Esophagus (tissue), 2 donors: ENCODE data around the gene IPO13. TPM values are rescaled to one million over a fixed set of nuclear protein-coding genes. Genes with fewer than 3 reads are reported as not detected.

ENCODE experiments used
- H3K27ac ChIP-seq, 2 donors: one replicate each; pipeline ENCODE4 v1.5.1; 2013; ENCODE audit warnings: low read depth in 2 of 2, mild to moderate bottlenecking in 2 of 2, inconsistent platforms in 1 of 2, low read length in 1 of 2, moderate library complexity in 1 of 2
- H3K27me3 ChIP-seq, 2 donors: one replicate each; pipeline ENCODE4 v1.6.1; 2013; ENCODE audit warnings: low read length in 2 of 2, control low read depth in 1 of 2, mild to moderate bottlenecking in 1 of 2; ENCODE audit not compliant: insufficient read depth in 2 of 2, control insufficient read depth in 1 of 2
- H3K36me3 ChIP-seq, 2 donors: one replicate each; pipeline ENCODE4 v1.6.1; 2013; ENCODE audit warnings: low read length in 1 of 2; ENCODE audit not compliant: control insufficient read depth in 2 of 2, insufficient read depth in 2 of 2
- H3K4me1 ChIP-seq, 2 donors: one replicate each; pipeline ENCODE4 v1.6.1; 2013; ENCODE audit warnings: low read length in 1 of 2; ENCODE audit not compliant: control insufficient read depth in 2 of 2, insufficient read depth in 2 of 2
- H3K4me3 ChIP-seq, 2 donors: one replicate each; pipeline ENCODE4 v1.5.1; 2013; ENCODE audit warnings: low read length in 2 of 2, mild to moderate bottlenecking in 2 of 2, low read depth in 1 of 2, moderate library complexity in 1 of 2
- H3K9me3 ChIP-seq, 2 donors: one replicate each; pipeline ENCODE4 v1.6.1; 2013; ENCODE audit warnings: mild to moderate bottlenecking in 2 of 2, low read depth in 1 of 2, low read length in 1 of 2, moderate library complexity in 1 of 2; ENCODE audit not compliant: control insufficient read depth in 2 of 2, insufficient read depth in 1 of 2
- WGBS, 2 donors: extraction: QIAGEN DNeasy Blood & Tissue Kit; methylation state at CpG; one replicate each; pipeline ENCODE4 v1.1.7; 2013; 5-methylcytosine and 5-hydroxymethylcytosine counted together
- polyA plus RNA-seq, 2 donors: library from polyadenylated mRNA; stranded (reverse); fragments of 200-250 nt; gene quantifications; one replicate each; pipeline ENCODE4 v1.2.3, GENCODE V29; 2013
- donor health status: healthy with polysubstance abuse.
- donor health status: Bipolar disorder and iron deficiency.

Gene IPO13
- polyA plus RNA-seq, 2 donors, result 18.1 to 22.1 TPM

- H3K9me3 ChIP-seq, result no peaks in the 10 kb centered on the region
- no peaks in the 10 kb centered on the region for H3K27me3 ChIP-seq
- H3K36me3 ChIP-seq, result peaks cover 4 to 32% of the 10 kb centered on the region in 2 donors
- H3K4me1 ChIP-seq, result peaks cover 3 to 6% of the 10 kb centered on the region in 2 donors
- no peak overlapping the region for H3K4me3 ChIP-seq
- 73 to 78% methylated on average over 6 of the region's 6 CpGs for WGBS, 2 donors
- no peak overlapping the region for H3K27ac ChIP-seq
Measured at GRCh38 chr1:43996733-43997115, 50.0 kb downstream of the IPO13 start.

- Histone ChIP-seq H3K9me3 (no peaks in the 10 kb centered on the region), H3K4me1 (peaks cover 3 to 6% of the 10 kb centered on the region in 2 donors), H3K4me3 (no peak overlapping the region), H3K36me3 (peaks cover 4 to 35% of the 10 kb centered on the region in 2 donors), H3K27me3 (no peaks in the 10 kb centered on the region), H3K27ac (no peak overlapping the region)
- WGBS, 2 donors, result 73 to 80% methylated on average over 22 of the region's 22 CpGs
Measured at GRCh38 chr1:43997295-43997999, 50.7 kb downstream of the IPO13 start.

- Histone ChIP-seq H3K9me3 (no peaks in the 10 kb centered on the region), H3K36me3 (peaks cover 4 to 35% of the 10 kb centered on the region in 2 donors), H3K4me3 (no peak overlapping the region), H3K27ac (no peak overlapping the region), H3K4me1 (peaks cover 3 to 4% of the 10 kb centered on the region in 2 donors), H3K27me3 (no peaks in the 10 kb centered on the region)
- WGBS, 2 donors, result 85 to 86% methylated on average over 11 of the region's 11 CpGs
Measured at GRCh38 chr1:43998000-43998378, 51.2 kb downstream of the IPO13 start.

- Histone ChIP-seq H3K4me1 (peaks cover 3 to 4% of the 10 kb centered on the region in 2 donors), H3K4me3 (no peak overlapping the region), H3K36me3 (peaks cover 4 to 35% of the 10 kb centered on the region in 2 donors), H3K27me3 (no peaks in the 10 kb centered on the region), H3K9me3 (no peaks in the 10 kb centered on the region), H3K27ac (no peak overlapping the region)
- WGBS, 2 donors, result 68 to 82% methylated on average over 8 of the region's 8 CpGs
Measured at GRCh38 chr1:43999455-43999854, 52.7 kb downstream of the IPO13 start.

- Histone ChIP-seq H3K4me3 (no peak overlapping the region), H3K27ac (no peak overlapping the region), H3K4me1 (peaks cover 0 to 3% of the 10 kb centered on the region in 2 donors), H3K9me3 (no peaks in the 10 kb centered on the region), H3K36me3 (peaks cover 4 to 39% of the 10 kb centered on the region in 2 donors), H3K27me3 (no peaks in the 10 kb centered on the region)
- WGBS, 2 donors, result 82 to 83% methylated on average over 8 of the region's 8 CpGs
Measured at GRCh38 chr1:44000122-44000665, 53.4 kb downstream of the IPO13 start.

- H3K27ac ChIP-seq, result no peak overlapping the region
- peaks cover 9 to 33% of the 10 kb centered on the region in 2 donors for H3K36me3 ChIP-seq
- WGBS, 2 donors, result 82 to 87% methylated on average over 8 of the region's 8 CpGs
- H3K4me3 ChIP-seq, result no peak overlapping the region
- H3K4me1 ChIP-seq, result no peaks in the 10 kb centered on the region
- no peaks in the 10 kb centered on the region for H3K27me3 ChIP-seq
- H3K9me3 ChIP-seq, result no peaks in the 10 kb centered on the region
Measured at GRCh38 chr1:44002165-44002564, 55.4 kb downstream of the IPO13 start.

- Histone ChIP-seq H3K27me3 (no peaks in the 10 kb centered on the region), H3K9me3 (no peaks in the 10 kb centered on the region), H3K27ac (no peak overlapping the region), H3K4me3 (no peak overlapping the region), H3K4me1 (no peaks in the 10 kb centered on the region), H3K36me3 (peaks cover 9 to 31% of the 10 kb centered on the region in 2 donors)
- 86 to 88% methylated on average over 14 of the region's 14 CpGs for WGBS, 2 donors
Measured at GRCh38 chr1:44002606-44003157, 55.9 kb downstream of the IPO13 start.

GRCh38 chr1:44008259-44008658, 61.5 kb downstream of the IPO13 start:
- Histone ChIP-seq H3K4me3 (no peak overlapping the region), H3K27ac (no peak overlapping the region), H3K4me1 (peaks cover 0 to 8% of the 10 kb centered on the region in 2 donors), H3K27me3 (no peaks in the 10 kb centered on the region), H3K9me3 (no peaks in the 10 kb centered on the region), H3K36me3 (peaks cover 6 to 23% of the 10 kb centered on the region in 2 donors)
- WGBS, 2 donors, result 92 to 96% methylated on average over 12 of the region's 12 CpGs

GRCh38 chr1:44010935-44011471, 64.3 kb downstream of the IPO13 start:
- Histone ChIP-seq H3K27me3 (no peaks in the 10 kb centered on the region), H3K4me3 (no peak overlapping the region), H3K4me1 (peaks cover 0 to 17% of the 10 kb centered on the region in 2 donors), H3K36me3 (peaks cover 6 to 21% of the 10 kb centered on the region in 2 donors), H3K27ac (no peak overlapping the region), H3K9me3 (no peaks in the 10 kb centered on the region)
- WGBS, 2 donors, result 71 to 82% methylated on average over 8 to 11 of the region's 11 CpGs
